Activated T-cell treated with anti-CD3 and anti-CD28 coated beads, Interleukin-2, amount 50 U/mL, for 4 hours (primary cell): ENCODE data around the gene ZNF521. TPM values are rescaled to one million over a fixed set of nuclear protein-coding genes. Genes with fewer than 3 reads are reported as not detected.

Source experiments
- ATAC-seq, 2 donors: fragments of 200-7000 bp; cut with Tn5 transposase; one replicate each; pipeline ENCODE4 v1.10.0; 2021
- DNase-seq: peaks from one replicate; pipeline ENCODE4 v3.0.0-alpha.2; 2020
- H3K27me3 Mint-ChIP-seq: one replicate; pipeline ENCODE4 v1.8.0; 2021; ENCODE audit warnings: low read depth, mixed read lengths
- H3K36me3 Mint-ChIP-seq: one replicate; pipeline ENCODE4 v1.8.0; 2022; ENCODE audit warnings: mixed read lengths; ENCODE audit not compliant: insufficient read depth
- H3K4me1 Mint-ChIP-seq: one replicate; pipeline ENCODE4 v1.8.0; 2021; ENCODE audit warnings: low read depth, mixed read lengths
- H3K4me3 Mint-ChIP-seq: one replicate; pipeline ENCODE4 v1.8.0; 2021; ENCODE audit warnings: mild to moderate bottlenecking, moderate library complexity, mixed read lengths
- H3K9me3 Mint-ChIP-seq: one replicate; pipeline ENCODE4 v1.8.0; 2021; ENCODE audit warnings: mixed read lengths
- total RNA-seq, 3 donors: library from RNA; stranded (reverse); gene quantifications; one replicate each; pipeline ENCODE4 v1.2.1, GENCODE V29; 2021

The ZNF521 gene
- under 1 TPM; 0.15 to 0.33 (median 0.16) TPM for total RNA-seq

- H3K4me1 Mint-ChIP-seq: peaks cover 13% of the 10 kb centered on the region
- DNase-seq (peak; percentile 22), ATAC-seq (peak; percentile 81 to 84)
- peaks cover 49% of the 10 kb centered on the region for H3K27me3 Mint-ChIP-seq
- peaks cover 3% of the 10 kb centered on the region for H3K9me3 Mint-ChIP-seq
- H3K4me3 Mint-ChIP-seq: peak within 1 kb of the TSS; percentile 76
- H3K36me3 Mint-ChIP-seq: no peaks in the 10 kb centered on the region
Observed at GRCh38 chr18:25351777-25352628, at the start of gene ZNF521. Gene ZNF521 (minus strand): TSS chr18:25352166. CDS start chr18:25350946, 1,220 bp downstream.

GRCh38 chr18:25399554-25399953, 47.6 kb upstream of the ZNF521 start:
- Mint-ChIP-seq H3K27me3 (no peaks in the 10 kb centered on the region), H3K36me3 (no peaks in the 10 kb centered on the region), H3K9me3 (peaks cover 3% of the 10 kb centered on the region), H3K4me3 (no peak overlapping the region), H3K4me1 (no peaks in the 10 kb centered on the region)
- no peak for ATAC-seq
- no peak for DNase-seq

GRCh38 chr18:25392192-25392591, 40.2 kb upstream of the ZNF521 start:
- DNase-seq: no peak
- H3K27me3 Mint-ChIP-seq: no peaks in the 10 kb centered on the region
- no peak for ATAC-seq
- H3K36me3 Mint-ChIP-seq: no peaks in the 10 kb centered on the region
- H3K4me3 Mint-ChIP-seq: no peak overlapping the region
- no peaks in the 10 kb centered on the region for H3K4me1 Mint-ChIP-seq
- H3K9me3 Mint-ChIP-seq: peaks cover 3% of the 10 kb centered on the region

- H3K4me3 Mint-ChIP-seq: no peak overlapping the region
- DNase-seq (no peak), ATAC-seq (no peak)
- no peaks in the 10 kb centered on the region for H3K36me3 Mint-ChIP-seq
- H3K27me3 Mint-ChIP-seq: peaks cover 5% of the 10 kb centered on the region
- H3K4me1 Mint-ChIP-seq: no peaks in the 10 kb centered on the region
- H3K9me3 Mint-ChIP-seq: no peaks in the 10 kb centered on the region
Observed at GRCh38 chr18:25373432-25374179, 21.6 kb upstream of the ZNF521 start.

- Mint-ChIP-seq H3K4me1 (no peaks in the 10 kb centered on the region), H3K9me3 (no peaks in the 10 kb centered on the region), H3K4me3 (no peak overlapping the region), H3K27me3 (peaks cover 9% of the 10 kb centered on the region), H3K36me3 (no peaks in the 10 kb centered on the region)
- ATAC-seq (no peak), DNase-seq (no peak)
Observed at GRCh38 chr18:25370391-25370790, 18.4 kb upstream of the ZNF521 start.

- no peak for DNase-seq
- H3K27me3 Mint-ChIP-seq: peaks cover 19% of the 10 kb centered on the region
- no peak for ATAC-seq
- no peaks in the 10 kb centered on the region for H3K4me1 Mint-ChIP-seq
- H3K4me3 Mint-ChIP-seq: no peak overlapping the region
- H3K36me3 Mint-ChIP-seq: no peaks in the 10 kb centered on the region
- no peaks in the 10 kb centered on the region for H3K9me3 Mint-ChIP-seq
Observed at GRCh38 chr18:25365242-25365641, 13.3 kb upstream of the ZNF521 start.

GRCh38 chr18:25364732-25365131, 12.8 kb upstream of the ZNF521 start:
- Mint-ChIP-seq H3K9me3 (no peaks in the 10 kb centered on the region), H3K4me1 (no peaks in the 10 kb centered on the region), H3K4me3 (no peak overlapping the region), H3K36me3 (no peaks in the 10 kb centered on the region), H3K27me3 (peaks cover 19% of the 10 kb centered on the region)
- ATAC-seq: no peak
- DNase-seq: no peak

GRCh38 chr18:25360301-25360899, 8.4 kb upstream of the ZNF521 start:
- Mint-ChIP-seq H3K9me3 (no peaks in the 10 kb centered on the region), H3K4me1 (no peaks in the 10 kb centered on the region)
- DNase-seq: no peak

GRCh38 chr18:25353080-25353479, 1.1 kb upstream of the ZNF521 start:
- ATAC-seq (no peak), DNase-seq (no peak)
- Mint-ChIP-seq H3K4me3 (peak overlapping the region; percentile 26), H3K9me3 (no peaks in the 10 kb centered on the region), H3K36me3 (no peaks in the 10 kb centered on the region), H3K4me1 (peaks cover 13% of the 10 kb centered on the region), H3K27me3 (peaks cover 39% of the 10 kb centered on the region)

More at GRCh38 chr18:25360301-25360899, 8.4 kb upstream of the ZNF521 start:
- Mint-ChIP-seq H3K4me3 (no peak overlapping the region), H3K36me3 (no peaks in the 10 kb centered on the region), H3K27me3 (peaks cover 12% of the 10 kb centered on the region)
- no peak for ATAC-seq

GRCh38 chr18:25352629-25353005, 651 bp upstream of the ZNF521 start:
- Mint-ChIP-seq H3K4me3 (peak overlapping the region; percentile 26), H3K27me3 (peaks cover 44% of the 10 kb centered on the region)

GRCh38 chr18:25351280-25351775, 638 bp downstream of the ZNF521 start:
- Mint-ChIP-seq H3K27me3 (peaks cover 53% of the 10 kb centered on the region), H3K4me1 (peaks cover 13% of the 10 kb centered on the region), H3K9me3 (peaks cover 5% of the 10 kb centered on the region), H3K4me3 (peak overlapping the region; percentile 76), H3K36me3 (no peaks in the 10 kb centered on the region)
- no peak for ATAC-seq
- DNase-seq: no peak

More at GRCh38 chr18:25352629-25353005, 651 bp upstream of the ZNF521 start:
- DNase-seq (no peak), ATAC-seq (no peak)
- peaks cover 13% of the 10 kb centered on the region for H3K4me1 Mint-ChIP-seq
- H3K36me3 Mint-ChIP-seq: no peaks in the 10 kb centered on the region
- no peaks in the 10 kb centered on the region for H3K9me3 Mint-ChIP-seq

- H3K27me3 Mint-ChIP-seq: peaks cover 55% of the 10 kb centered on the region
Observed at GRCh38 chr18:25350489-25351251, 1.3 kb downstream of the ZNF521 start.

GRCh38 chr18:25349926-25350487, 2.0 kb downstream of the ZNF521 start:
- no peaks in the 10 kb centered on the region for H3K36me3 Mint-ChIP-seq
- H3K27me3 Mint-ChIP-seq: peaks cover 59% of the 10 kb centered on the region
- H3K4me1 Mint-ChIP-seq: peaks cover 13% of the 10 kb centered on the region
- DNase-seq (no peak), ATAC-seq (no peak)
- H3K9me3 Mint-ChIP-seq: peaks cover 5% of the 10 kb centered on the region
- peak overlapping the region; percentile 80 for H3K4me3 Mint-ChIP-seq

More at GRCh38 chr18:25350489-25351251, 1.3 kb downstream of the ZNF521 start:
- no peaks in the 10 kb centered on the region for H3K36me3 Mint-ChIP-seq
- peaks cover 13% of the 10 kb centered on the region for H3K4me1 Mint-ChIP-seq
- ATAC-seq (peak in 1 of 2 donors; percentile 22), DNase-seq (no peak)
- H3K9me3 Mint-ChIP-seq: peaks cover 5% of the 10 kb centered on the region
- peak overlapping the region; percentile 80 for H3K4me3 Mint-ChIP-seq
